ENCODE measurements around the gene JHY.

DNA sequence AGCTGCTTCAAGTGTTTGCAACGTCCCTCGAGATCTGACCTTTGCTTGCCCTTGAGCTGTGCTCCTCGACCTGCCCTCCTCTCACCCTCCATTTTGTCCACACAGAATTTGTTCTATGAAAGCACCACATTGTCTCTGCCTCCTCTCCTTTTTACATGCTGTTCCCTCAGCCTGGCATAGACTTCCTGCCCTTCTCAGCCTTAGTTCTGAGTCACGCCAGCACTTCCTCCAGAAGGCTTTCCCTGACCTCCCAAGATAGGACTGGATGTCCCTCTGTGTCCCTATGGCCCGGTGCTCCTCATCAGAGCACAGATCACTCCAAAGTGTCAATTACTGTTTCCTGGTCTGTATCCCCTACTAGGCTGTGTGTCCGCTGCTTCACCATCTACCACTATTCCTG, 16.2 kb downstream of the JHY start:
- TF ChIP-seq, protein P1, sequence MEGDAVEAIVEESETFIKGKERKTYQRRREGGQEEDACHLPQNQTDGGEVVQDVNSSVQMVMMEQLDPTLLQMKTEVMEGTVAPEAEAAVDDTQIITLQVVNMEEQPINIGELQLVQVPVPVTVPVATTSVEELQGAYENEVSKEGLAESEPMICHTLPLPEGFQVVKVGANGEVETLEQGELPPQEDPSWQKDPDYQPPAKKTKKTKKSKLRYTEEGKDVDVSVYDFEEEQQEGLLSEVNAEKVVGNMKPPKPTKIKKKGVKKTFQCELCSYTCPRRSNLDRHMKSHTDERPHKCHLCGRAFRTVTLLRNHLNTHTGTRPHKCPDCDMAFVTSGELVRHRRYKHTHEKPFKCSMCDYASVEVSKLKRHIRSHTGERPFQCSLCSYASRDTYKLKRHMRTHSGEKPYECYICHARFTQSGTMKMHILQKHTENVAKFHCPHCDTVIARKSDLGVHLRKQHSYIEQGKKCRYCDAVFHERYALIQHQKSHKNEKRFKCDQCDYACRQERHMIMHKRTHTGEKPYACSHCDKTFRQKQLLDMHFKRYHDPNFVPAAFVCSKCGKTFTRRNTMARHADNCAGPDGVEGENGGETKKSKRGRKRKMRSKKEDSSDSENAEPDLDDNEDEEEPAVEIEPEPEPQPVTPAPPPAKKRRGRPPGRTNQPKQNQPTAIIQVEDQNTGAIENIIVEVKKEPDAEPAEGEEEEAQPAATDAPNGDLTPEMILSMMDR (IDR thresholded peaks at IDR 0.05): no peak
- no peak for TF ChIP-seq POLR2A (IDR thresholded peaks at IDR 0.05)

Measured in stomach (tissue), 4 donors.